Suppressor macrophage treated with lipopolysaccharide for 1 hour (primary cell): ENCODE data around the gene KLF13.

Experiments used
- DNase-seq, 3 donors: peaks; one replicate each; pipeline ENCODE4 v3.0.0-alpha.2; 2020 to 2022

KLF13 gene

DNA sequence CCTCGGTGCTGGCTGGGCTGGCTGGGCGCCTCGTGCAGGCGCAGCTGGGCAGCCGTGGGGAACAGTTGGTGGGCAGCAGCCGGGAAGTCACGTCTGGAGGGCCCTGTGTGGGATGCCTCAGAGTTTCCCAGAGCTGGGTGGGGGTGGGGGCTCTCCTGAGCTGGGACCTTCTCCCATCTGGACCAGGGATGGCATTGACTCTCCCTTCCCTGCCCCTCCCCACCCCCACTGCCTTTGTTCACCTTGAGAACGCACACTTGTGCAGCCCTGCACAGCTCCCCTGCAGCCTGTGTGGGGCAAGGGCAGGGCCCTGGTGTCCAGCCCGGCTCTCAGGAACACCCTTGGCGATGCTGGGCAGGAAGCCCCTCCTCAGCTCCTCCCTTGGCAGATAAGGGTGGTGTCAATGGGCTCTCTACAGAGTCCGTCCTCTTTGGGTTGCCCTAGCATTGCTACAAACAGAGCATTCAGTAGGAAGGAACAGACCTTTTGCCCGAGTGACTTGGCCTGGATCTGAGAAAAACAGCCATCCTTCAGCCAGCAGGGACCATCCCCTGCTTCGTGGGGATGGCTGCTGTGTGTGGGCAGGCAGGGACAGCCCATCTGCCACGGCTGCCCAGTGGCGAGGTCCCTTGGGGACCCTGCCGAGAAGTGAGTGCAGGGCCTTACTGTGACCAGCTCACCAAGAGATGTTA lies 25.5 kb upstream of the KLF13 start:
- no peak for DNase-seq

DNA sequence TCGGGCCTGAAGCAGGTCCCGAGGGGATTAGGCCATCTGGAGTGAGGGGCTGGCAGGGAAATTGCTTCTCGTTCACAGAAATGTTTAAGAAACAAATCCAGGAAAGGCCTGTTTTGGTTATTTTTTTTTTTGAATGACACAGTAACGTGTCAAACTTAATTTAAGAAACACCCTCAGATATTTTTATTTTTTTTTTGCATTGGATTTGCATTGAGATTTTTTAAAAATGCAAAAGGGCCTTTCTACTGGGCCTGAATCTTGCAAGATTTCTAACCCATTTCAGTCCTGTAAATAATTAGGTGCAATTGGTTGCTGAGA lies 25.0 kb upstream of the KLF13 start:
- no peak for DNase-seq

- no peak for DNase-seq
These were observed 24.5 kb upstream of the KLF13 start for GRCh38 chr15:31302029-31302657.

GRCh38 chr15:31302778-31303725 lies 23.6 kb upstream of the KLF13 start:
- peak; percentile 56 to 78 (median 75) for DNase-seq

DNA sequence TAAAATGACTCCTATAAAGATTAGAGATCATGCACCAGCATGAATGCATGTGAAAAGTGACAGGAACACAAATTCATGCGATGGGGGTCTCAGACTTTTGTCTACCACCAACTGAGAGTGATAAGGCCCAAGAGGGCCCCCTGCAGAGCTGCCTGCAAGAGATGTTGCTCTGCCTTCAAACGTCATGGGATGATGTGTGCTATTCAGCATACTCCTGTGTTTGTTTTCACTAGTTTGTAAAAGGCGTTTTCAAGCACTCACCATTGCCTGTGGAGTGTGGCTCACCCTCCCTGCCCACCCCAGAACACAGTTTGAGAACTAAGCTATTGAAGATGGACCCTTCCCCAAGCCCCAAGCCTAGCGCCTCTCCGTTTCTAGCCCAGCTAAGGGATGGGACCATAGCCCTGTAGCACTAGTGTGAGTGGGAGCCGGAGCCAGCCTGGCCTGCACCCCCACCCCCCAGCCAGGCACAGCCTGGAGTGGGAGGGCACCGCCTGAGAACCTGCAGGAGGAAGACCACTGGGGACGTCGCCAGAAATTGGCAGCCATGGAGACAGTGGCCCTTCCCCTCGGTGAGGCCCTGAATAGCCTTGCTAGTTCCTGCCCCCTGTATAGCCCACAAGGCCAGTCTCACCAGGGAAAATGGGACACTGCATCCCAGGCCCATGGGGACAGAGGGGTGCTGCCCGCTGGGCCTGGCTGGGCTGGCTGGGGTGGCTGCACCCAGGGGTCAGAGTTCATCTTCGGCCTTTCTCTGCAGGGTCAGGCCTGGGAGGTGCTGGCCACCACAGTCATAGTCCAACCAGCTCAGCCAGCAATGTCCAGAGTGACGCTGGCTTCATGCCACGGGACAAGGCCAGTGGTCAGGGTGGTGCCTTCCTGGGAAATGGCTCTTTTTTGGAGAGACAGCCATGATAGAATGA lies 22.6 kb upstream of the KLF13 start:
- no peak for DNase-seq

DNA sequence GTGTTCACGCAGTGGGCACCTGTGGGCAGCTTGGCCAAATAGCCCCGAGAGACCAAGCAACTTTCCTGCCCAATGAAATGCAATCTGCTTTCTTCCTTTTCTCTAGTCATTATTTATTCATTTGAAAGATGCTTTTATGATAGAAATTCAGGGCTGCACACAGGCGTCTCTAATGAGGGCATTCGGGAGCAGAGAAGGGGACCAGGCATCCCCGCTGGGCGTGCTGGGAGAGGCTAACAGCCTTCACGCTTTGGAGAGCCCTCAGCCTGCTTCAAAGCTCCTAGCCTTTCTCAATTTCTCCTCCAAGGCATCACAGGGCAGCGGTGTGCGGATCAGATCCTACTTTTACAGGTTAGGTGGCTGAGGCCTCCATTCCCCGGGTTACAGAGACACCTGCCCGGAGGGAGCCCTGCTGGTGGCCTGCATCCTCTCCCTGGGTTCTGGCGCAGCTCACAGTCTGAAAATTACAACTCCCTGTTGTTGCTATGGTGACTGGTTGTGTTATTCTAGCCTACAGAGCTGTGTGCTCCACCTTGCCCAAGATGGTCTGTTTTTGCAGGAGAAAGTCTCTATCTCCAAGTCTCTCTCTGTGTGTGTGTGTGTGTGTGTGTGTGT lies 21.8 kb upstream of the KLF13 start:
- DNase-seq: no peak

GRCh38 chr15:31305375-31305774 lies 21.3 kb upstream of the KLF13 start:
- no peak for DNase-seq

DNA sequence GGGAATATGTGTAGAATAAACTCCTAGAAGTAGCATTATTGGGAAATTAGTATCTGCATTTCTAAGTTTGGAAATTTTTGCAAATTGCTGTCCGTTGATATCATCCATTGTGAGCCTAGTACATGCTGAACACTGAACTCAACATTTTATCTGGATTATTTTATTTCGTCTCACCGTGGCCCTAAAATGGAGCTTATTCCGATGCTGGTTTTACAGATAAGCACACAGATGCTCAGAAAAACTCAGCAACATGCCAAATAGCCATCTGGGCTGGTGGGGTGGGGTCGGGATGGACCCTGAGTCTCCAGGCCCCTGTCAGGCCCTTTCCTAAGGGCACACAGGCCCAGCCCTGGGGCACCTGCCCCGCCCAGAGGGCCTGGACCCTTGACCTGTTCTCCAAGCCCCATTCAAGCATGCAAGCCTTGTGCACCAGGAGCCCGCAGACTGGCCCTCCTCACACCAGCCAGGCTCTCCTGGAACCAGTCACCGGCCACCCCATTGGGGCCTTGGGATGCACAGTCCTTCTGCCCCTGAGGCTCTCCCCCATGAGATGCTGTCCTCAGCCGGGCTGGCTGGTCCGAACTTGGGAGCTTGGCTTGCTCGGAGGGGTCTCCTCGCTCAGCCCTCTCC lies 20.7 kb upstream of the KLF13 start:
- no peak for DNase-seq

DNA sequence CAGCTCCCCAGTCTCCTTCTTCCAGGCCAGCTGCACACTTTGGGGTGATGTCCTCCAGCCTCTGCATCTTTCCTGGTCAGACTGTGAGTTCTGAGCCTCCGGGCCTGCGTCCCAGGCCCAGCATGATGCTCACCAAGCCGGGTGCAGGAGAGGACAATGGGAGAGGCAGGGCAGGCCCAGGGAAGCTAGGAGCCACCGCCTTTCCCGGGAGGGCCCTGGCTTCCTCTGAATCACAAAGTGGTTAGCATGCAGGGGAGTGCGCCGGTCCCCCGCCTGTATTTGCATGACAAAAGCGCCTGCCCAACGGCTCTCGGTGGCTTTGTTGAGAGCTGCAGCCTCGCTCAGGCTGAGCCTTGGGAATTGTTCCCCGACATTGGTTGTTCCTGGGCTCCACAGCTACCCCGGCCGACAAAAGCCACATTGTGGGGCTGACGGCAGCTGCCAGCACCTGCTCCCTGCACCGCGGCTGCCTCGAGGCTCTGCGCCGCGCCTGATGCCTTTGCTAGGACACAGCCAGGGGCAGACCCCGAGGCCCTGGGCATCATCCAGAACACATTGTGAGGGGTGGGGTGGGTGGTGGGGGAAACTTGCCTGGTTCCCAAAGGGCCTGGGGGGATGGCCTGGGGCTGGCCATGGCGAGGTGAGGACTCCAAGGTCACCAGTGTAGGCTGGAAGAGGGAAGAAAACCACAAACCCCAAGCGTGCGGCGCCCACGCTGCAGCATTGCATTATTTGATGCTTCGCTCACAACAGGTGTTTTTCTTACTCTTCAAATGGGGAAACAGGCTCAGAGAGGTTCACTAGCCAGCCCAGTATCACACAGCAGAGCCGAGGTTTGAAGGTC lies 20.0 kb upstream of the KLF13 start:
- DNase-seq: no peak

DNA sequence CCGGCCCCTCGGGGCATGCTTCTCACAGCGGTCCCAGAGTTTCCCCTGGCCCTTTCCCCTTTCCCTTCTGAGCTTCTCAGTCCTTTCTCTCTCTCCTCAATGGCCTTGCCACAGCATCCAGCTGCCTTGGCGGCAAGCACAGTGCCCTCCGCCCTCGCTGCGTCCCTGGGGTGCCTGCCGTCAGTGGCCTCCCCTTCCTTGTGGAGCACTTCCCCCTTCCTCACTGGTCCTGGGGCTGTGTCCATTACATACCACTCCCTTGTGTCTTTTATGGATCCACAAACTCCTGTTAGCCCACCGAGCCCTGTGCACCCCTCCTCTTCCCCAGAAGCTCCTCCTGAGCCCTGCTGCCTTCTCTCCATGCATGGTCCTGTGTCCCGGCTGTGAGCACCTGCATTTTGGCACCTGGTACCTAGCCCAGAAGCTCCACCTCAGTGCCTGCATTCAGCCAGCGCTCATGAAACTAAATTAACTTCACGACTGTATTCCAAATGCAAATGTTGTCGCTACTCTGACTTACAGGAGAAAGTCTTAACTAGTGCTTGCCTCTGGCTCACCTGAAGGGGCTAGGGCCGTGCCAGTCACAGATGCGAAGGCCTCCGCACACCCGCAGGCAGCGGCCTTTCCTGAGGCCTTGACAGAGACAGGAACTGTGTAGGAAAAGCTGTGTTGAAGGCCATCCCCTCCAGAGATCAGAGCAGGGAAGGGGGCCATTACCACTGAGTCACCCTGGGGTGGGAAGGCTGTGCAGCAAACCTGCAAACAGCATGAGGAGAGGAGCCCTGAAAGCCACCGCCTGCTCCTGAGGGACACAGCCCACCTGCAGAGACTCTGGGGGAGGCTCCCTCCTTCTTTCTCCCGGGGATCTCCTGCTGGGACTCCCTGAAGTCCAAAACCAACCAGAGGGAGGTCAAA lies 19.1 kb upstream of the KLF13 start:
- DNase-seq: no peak

GRCh38 chr15:31308185-31308639 lies 18.4 kb upstream of the KLF13 start:
- DNase-seq: no peak

GRCh38 chr15:31309893-31310606 lies 16.6 kb upstream of the KLF13 start:
- DNase-seq: no peak

GRCh38 chr15:31311735-31312619 lies 14.7 kb upstream of the KLF13 start:
- no peak for DNase-seq

DNA sequence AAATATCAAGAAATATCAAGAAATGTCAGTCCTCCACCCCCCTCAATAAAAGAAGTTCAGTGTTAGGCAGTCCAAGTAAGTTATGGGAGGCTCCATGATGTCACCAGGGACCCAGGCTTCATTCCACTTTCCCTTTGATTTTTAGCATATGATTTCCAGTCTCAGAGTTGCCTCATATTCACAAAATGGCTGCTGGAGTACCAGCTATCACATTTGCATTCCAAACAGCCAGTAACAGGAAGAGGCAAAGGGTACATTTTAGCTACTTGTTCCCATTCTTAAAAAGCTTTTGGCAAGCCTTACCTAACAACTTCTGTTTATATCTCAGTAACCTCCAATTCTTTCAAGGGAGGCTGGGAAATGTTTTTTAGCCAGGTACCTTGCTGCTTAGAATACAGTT lies 13.4 kb upstream of the KLF13 start:
- no peak for DNase-seq

- no peak for DNase-seq
These were observed 12.3 kb upstream of the KLF13 start for GRCh38 chr15:31314380-31314779.

DNA sequence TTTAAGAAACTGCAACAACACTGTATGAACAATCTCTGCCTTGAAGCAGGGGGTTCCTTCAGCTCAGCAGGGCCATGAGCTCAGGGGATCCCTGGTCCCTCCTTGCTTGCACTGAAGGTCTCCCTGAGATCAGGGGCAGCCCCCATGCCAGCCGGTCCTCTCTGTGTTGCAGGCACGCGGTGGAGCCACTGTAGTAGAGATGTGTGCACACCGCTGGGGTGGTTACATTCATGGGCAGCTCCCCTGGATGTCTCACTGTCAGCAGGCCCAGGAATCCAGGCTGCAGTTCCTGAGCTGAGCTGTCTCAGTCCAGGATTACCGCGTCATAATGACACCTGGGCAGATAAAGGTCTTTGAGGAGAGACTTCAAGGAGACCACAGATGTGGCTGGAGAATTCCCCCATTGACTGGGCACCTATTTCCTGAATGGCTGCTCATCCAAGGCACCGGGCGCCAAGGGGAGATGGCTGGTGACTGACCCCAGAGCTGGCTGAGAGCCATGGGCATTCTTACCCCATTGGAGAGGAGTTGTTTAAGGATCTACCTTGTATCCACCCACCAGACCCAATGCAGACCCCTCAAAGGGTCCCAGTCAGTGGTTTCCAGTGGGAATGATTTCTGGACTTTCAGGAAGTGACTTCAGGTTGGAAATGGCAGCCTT lies 10.4 kb upstream of the KLF13 start:
- no peak for DNase-seq

GRCh38 chr15:31317017-31317416 lies 9.6 kb upstream of the KLF13 start:
- DNase-seq: no peak
